HG02943 (cell line): ENCODE results near the gene CDH6.

ENCODE experiments used
- ATAC-seq: cut with Tn5 transposase; IDR thresholded peaks from one replicate; pipeline ENCODE4 v1.9.1; 2021; ENCODE audit warnings: mild to moderate bottlenecking, low read depth, moderate library complexity; ENCODE audit not compliant: unreplicated experiment

Gene CDH6

GRCh38 chr5:31196309-31196708, 2.8 kb downstream of the CDH6 start:
- ATAC-seq = no peak

GRCh38 chr5:31197183-31197582, 3.7 kb downstream of the CDH6 start:
- no peak for ATAC-seq

GRCh38 chr5:31204958-31205357, 11.5 kb downstream of the CDH6 start:
- ATAC-seq = no peak

GRCh38 chr5:31208043-31208442, 14.6 kb downstream of the CDH6 start:
- ATAC-seq = no peak

- no peak for ATAC-seq
Observed at GRCh38 chr5:31209334-31209733, 15.8 kb downstream of the CDH6 start.

GRCh38 chr5:31211098-31211497, 17.6 kb downstream of the CDH6 start:
- ATAC-seq = no peak

- no peak for ATAC-seq
Observed at GRCh38 chr5:31213257-31213656, 19.8 kb downstream of the CDH6 start.

GRCh38 chr5:31213705-31214121, 20.2 kb downstream of the CDH6 start:
- ATAC-seq = no peak

GRCh38 chr5:31214229-31214628, 20.7 kb downstream of the CDH6 start:
- ATAC-seq = no peak

GRCh38 chr5:31215236-31215635, 21.8 kb downstream of the CDH6 start:
- no peak for ATAC-seq

- no peak for ATAC-seq
Observed at GRCh38 chr5:31217446-31217845, 24.0 kb downstream of the CDH6 start.

GRCh38 chr5:31218978-31219377, 25.5 kb downstream of the CDH6 start:
- no peak for ATAC-seq

- no peak for ATAC-seq
Observed at GRCh38 chr5:31221001-31221400, 27.5 kb downstream of the CDH6 start.

GRCh38 chr5:31225118-31225517, 31.6 kb downstream of the CDH6 start:
- ATAC-seq = no peak

GRCh38 chr5:31225613-31226012, 32.1 kb downstream of the CDH6 start:
- no peak for ATAC-seq

GRCh38 chr5:31226651-31227050, 33.2 kb downstream of the CDH6 start:
- no peak for ATAC-seq

- no peak for ATAC-seq
Observed at GRCh38 chr5:31229266-31229665, 35.8 kb downstream of the CDH6 start.

- no peak for ATAC-seq
Observed at GRCh38 chr5:31231177-31231838, 37.8 kb downstream of the CDH6 start.

- ATAC-seq = no peak
Observed at GRCh38 chr5:31232273-31232888, 38.9 kb downstream of the CDH6 start.

GRCh38 chr5:31235381-31235780, 41.9 kb downstream of the CDH6 start:
- no peak for ATAC-seq

GRCh38 chr5:31236339-31236738, 42.9 kb downstream of the CDH6 start:
- no peak for ATAC-seq

GRCh38 chr5:31237174-31237573, 43.7 kb downstream of the CDH6 start:
- no peak for ATAC-seq
